ENCODE data around the gene RASIP1. TPM values are rescaled to one million over a fixed set of nuclear protein-coding genes. Genes with fewer than 3 reads are reported as not detected.

RASIP1 gene
- total RNA-seq, 1 donor from 2014 or later, result 0.43 TPM

DNA sequence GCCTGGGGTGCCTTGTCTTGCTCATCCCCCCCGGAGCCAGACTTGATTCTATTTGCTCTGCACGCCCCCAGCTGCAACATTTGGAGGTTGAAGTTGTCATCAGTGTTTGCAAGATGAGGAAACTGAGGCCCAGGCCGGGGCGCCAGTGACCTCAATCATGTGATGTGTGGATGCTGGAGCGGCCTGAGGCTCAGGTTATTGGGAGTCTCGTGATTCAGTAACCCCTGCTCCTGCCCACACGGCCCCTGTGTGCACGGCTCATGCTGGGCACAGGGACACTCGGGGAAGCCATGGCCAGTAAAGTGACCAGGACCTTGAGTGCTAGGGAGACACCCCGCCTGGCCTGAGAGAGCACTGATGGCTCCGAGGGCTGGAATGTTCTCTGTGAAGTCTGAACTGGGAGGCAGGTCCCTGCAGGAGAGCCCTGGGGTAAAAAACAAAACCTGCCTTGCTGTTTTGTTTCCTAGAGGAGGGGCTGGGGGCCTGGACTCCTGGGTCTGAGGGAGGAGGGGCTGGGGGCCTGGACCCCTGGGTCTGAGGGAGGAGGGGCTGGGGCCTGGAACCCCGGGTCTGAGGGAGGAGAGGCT lies 16.8 kb upstream of the RASIP1 start:
- H3K36me3 Mint-ChIP-seq (ENCODE audit: unreplicated experiment), result no peaks in the 10 kb centered on the region

DNA sequence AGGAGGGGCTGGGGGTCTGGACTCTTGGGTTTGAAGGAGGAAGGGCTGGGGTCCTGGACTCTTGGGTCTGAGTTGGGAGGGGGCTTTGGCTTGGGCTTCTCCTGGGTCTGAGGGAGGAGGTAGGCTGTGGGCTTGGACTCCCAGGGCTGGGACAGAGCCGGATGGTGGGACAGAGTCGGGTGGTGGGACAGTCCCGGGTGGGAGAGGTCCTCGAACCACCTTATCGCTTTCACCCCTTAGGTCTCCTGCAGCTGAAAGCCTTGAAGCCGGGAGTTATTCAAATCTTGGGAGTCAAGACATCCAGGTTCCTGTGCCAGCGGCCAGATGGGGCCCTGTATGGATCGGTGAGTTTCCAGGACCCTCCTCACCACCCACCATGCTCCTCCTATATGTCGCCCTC lies 16.3 kb upstream of the RASIP1 start:
- Mint-ChIP-seq H3K4me3 (ENCODE audit: unreplicated experiment) (no peak overlapping the region), H3K4me1 (ENCODE audit: unreplicated experiment) (peaks cover 7% of the 10 kb centered on the region), H3K27ac (ENCODE audit: unreplicated experiment) (no peak overlapping the region), H3K27me3 (ENCODE audit: unreplicated experiment) (peaks cover 24% of the 10 kb centered on the region), H3K9me3 (ENCODE audit: unreplicated experiment) (no peaks in the 10 kb centered on the region), H3K36me3 (ENCODE audit: unreplicated experiment) (no peaks in the 10 kb centered on the region)
- no peak for DNase-seq (ENCODE audit: extremely low spot score, unreplicated experiment)
- TF ChIP-seq, protein P1, sequence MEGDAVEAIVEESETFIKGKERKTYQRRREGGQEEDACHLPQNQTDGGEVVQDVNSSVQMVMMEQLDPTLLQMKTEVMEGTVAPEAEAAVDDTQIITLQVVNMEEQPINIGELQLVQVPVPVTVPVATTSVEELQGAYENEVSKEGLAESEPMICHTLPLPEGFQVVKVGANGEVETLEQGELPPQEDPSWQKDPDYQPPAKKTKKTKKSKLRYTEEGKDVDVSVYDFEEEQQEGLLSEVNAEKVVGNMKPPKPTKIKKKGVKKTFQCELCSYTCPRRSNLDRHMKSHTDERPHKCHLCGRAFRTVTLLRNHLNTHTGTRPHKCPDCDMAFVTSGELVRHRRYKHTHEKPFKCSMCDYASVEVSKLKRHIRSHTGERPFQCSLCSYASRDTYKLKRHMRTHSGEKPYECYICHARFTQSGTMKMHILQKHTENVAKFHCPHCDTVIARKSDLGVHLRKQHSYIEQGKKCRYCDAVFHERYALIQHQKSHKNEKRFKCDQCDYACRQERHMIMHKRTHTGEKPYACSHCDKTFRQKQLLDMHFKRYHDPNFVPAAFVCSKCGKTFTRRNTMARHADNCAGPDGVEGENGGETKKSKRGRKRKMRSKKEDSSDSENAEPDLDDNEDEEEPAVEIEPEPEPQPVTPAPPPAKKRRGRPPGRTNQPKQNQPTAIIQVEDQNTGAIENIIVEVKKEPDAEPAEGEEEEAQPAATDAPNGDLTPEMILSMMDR (IDR thresholded peaks at IDR 0.05), result no peak

More for the DNA sequence above, 16.8 kb upstream of the RASIP1 start:
- TF ChIP-seq, protein P1 (IDR thresholded peaks at IDR 0.05), result no peak
- H3K27me3 Mint-ChIP-seq (ENCODE audit: unreplicated experiment), result peaks cover 27% of the 10 kb centered on the region
- no peak overlapping the region for H3K4me3 Mint-ChIP-seq (ENCODE audit: unreplicated experiment)
- no peak for DNase-seq (ENCODE audit: extremely low spot score, unreplicated experiment)
- H3K27ac Mint-ChIP-seq (ENCODE audit: unreplicated experiment), result no peak overlapping the region
- H3K4me1 Mint-ChIP-seq (ENCODE audit: unreplicated experiment), result peaks cover 5% of the 10 kb centered on the region
- H3K9me3 Mint-ChIP-seq (ENCODE audit: unreplicated experiment), result no peaks in the 10 kb centered on the region

DNA sequence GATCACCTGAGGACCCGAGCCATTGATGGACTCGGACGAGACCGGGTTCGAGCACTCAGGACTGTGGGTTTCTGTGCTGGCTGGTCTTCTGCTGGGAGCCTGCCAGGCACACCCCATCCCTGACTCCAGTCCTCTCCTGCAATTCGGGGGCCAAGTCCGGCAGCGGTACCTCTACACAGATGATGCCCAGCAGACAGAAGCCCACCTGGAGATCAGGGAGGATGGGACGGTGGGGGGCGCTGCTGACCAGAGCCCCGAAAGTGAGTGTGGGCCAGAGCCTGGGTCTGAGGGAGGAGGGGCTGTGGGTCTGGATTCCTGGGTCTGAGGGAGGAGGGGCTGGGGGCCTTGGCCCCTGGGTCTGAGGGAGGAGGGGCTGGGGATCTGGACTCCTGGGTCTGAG lies 15.8 kb upstream of the RASIP1 start:
- Mint-ChIP-seq H3K36me3 (ENCODE audit: unreplicated experiment) (no peaks in the 10 kb centered on the region), H3K27ac (ENCODE audit: unreplicated experiment) (no peak overlapping the region), H3K4me1 (ENCODE audit: unreplicated experiment) (peaks cover 8% of the 10 kb centered on the region), H3K9me3 (ENCODE audit: unreplicated experiment) (no peaks in the 10 kb centered on the region), H3K4me3 (ENCODE audit: unreplicated experiment) (no peak overlapping the region), H3K27me3 (ENCODE audit: unreplicated experiment) (peaks cover 22% of the 10 kb centered on the region)
- no peak for DNase-seq (ENCODE audit: extremely low spot score, unreplicated experiment)
- TF ChIP-seq, protein P1 (IDR thresholded peaks at IDR 0.05), result no peak

DNA sequence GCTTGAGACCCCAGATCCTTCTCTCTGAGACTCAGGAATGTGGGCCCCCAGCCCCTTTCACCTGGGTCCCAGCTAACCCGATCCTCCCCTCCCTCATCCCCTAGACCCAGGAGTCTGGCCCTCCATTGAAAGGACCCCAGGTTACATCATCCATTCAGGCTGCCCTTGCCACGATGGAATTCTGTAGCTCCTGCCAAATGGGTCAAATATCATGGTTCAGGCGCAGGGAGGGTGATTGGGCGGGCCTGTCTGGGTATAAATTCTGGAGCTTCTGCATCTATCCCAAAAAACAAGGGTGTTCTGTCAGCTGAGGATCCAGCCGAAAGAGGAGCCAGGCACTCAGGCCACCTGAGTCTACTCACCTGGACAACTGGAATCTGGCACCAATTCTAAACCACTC lies 15.4 kb upstream of the RASIP1 start:
- Mint-ChIP-seq H3K27ac (ENCODE audit: unreplicated experiment) (no peak overlapping the region), H3K9me3 (ENCODE audit: unreplicated experiment) (no peaks in the 10 kb centered on the region)
- no peak for DNase-seq (ENCODE audit: extremely low spot score, unreplicated experiment)

DNA sequence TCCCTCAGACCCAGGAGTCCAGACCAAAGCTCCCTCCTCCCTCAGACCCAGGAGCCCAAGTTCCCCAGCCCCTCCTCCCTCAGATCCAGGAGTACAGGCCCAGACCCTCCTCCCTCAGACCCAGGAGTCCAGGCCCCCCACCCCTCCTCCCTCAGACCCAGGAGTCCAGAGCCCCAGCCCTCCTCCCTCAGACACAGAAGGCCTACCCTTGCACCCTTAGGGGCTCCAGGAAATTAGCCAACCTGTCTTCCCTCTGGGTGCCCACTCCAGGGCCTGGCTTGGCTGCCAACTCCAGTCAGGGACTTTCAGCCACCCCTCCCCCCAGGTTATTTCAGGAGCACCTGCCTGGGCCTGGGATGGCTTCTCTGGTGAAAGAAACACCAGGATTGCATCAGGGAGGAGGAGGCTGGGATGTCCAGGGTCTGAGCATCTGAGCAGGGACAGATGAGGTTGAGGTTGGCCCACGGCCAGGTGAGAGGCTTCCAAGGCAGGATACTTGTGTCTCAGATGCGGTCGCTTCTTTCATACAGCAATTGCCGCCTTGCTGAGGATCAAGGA lies 14.8 kb upstream of the RASIP1 start, which contains the start of gene FGF21:
Gene FGF21 (plus strand): TSS at position 441 of the 558 bp plus-strand sequence. CDS start 713 bp downstream, outside the sequence.
- Mint-ChIP-seq H3K27me3 (ENCODE audit: unreplicated experiment) (peaks cover 15% of the 10 kb centered on the region), H3K9me3 (ENCODE audit: unreplicated experiment) (no peaks in the 10 kb centered on the region), H3K36me3 (ENCODE audit: unreplicated experiment) (no peaks in the 10 kb centered on the region), H3K27ac (ENCODE audit: unreplicated experiment) (no peak within 1 kb of the TSS), H3K4me3 (ENCODE audit: unreplicated experiment) (no peak within 1 kb of the TSS), H3K4me1 (ENCODE audit: unreplicated experiment) (peaks cover 9% of the 10 kb centered on the region)
- DNase-seq (ENCODE audit: extremely low spot score, unreplicated experiment), result no peak
- TF ChIP-seq, protein P1 (IDR thresholded peaks at IDR 0.05), result no peak

More for the DNA sequence above, 15.4 kb upstream of the RASIP1 start:
- Mint-ChIP-seq H3K36me3 (ENCODE audit: unreplicated experiment) (no peaks in the 10 kb centered on the region), H3K4me1 (ENCODE audit: unreplicated experiment) (peaks cover 9% of the 10 kb centered on the region), H3K27me3 (ENCODE audit: unreplicated experiment) (peaks cover 20% of the 10 kb centered on the region), H3K4me3 (ENCODE audit: unreplicated experiment) (no peak overlapping the region)
- TF ChIP-seq, protein P1 (IDR thresholded peaks at IDR 0.05), result no peak
